CD14-positive monocyte (primary cell): ENCODE measurements around the gene TNXB. TPM values are rescaled to one million over a fixed set of nuclear protein-coding genes. Genes with fewer than 3 reads are reported as not detected.

ENCODE experiments used
- DNase-seq, 3 donors: peaks; one replicate each; pipeline ENCODE4 v3.0.0-alpha.2; 2011 to 2022
- H2AFZ ChIP-seq: 2 replicates; pipeline ENCODE4 v1.6.0; 2012; ENCODE audit warnings: mild to moderate bottlenecking, low read depth, low read length, inconsistent platforms; ENCODE audit not compliant: insufficient read depth, poor library complexity, severe bottlenecking
- H3K27ac ChIP-seq, 2 donors: 1 replicate in 1 of 2; 2 replicates in 1 of 2; pipeline ENCODE4 v1.5.1; 2012 to 2013; ENCODE audit warnings: low read length in 2 of 2, control low read depth in 1 of 2, inconsistent platforms in 1 of 2, low read depth in 1 of 2, mild to moderate bottlenecking in 1 of 2
- H3K27me3 ChIP-seq, 2 donors: one replicate each; pipeline versions ENCODE4 v1.6.0 to v1.6.1; 2011 to 2013; ENCODE audit warnings: low read length in 2 of 2; ENCODE audit not compliant: control insufficient read depth in 2 of 2, insufficient read depth in 2 of 2
- H3K36me3 ChIP-seq, 2 donors: replicated peaks in 1 of 2; 1 replicate in 1 of 2; 2 replicates in 1 of 2; pipeline versions ENCODE4 v1.5.1 to v1.6.1; 2012 to 2013; ENCODE audit warnings: low read length in 2 of 2, control low read depth in 1 of 2, inconsistent platforms in 1 of 2, mild to moderate bottlenecking in 1 of 2; ENCODE audit not compliant: insufficient read depth in 2 of 2, control insufficient read depth in 1 of 2
- H3K4me1 ChIP-seq, 2 donors: 1 replicate in 1 of 2; 2 replicates in 1 of 2; pipeline versions ENCODE4 v1.5.1 to v1.6.1; 2012 to 2013; ENCODE audit warnings: low read length in 2 of 2, control low read depth in 1 of 2, inconsistent platforms in 1 of 2, mild to moderate bottlenecking in 1 of 2, moderate library complexity in 1 of 2; ENCODE audit not compliant: insufficient read depth in 2 of 2, control insufficient read depth in 1 of 2
- H3K4me2 ChIP-seq: replicated peaks from 2 replicates; pipeline ENCODE3; 2012; ENCODE audit warnings: low read length, moderate library complexity, mild to moderate bottlenecking; ENCODE audit not compliant: poor library complexity, severe bottlenecking; ENCODE audit errors: extremely low read depth
- H3K4me3 ChIP-seq, 3 experiments: fragments of 200-600 bp in 1 of 3; sonication (generic) in 1 of 3; replicated peaks in 1 of 3; 1 replicate in 2 of 3; 2 replicates in 1 of 3; pipeline ENCODE4 v1.5.1; 2011 to 2013; ENCODE audit warnings: low read length in 3 of 3, mild to moderate bottlenecking in 3 of 3, control low read depth in 2 of 3, low read depth in 2 of 3, inconsistent platforms in 1 of 3, moderate library complexity in 1 of 3
- H3K79me2 ChIP-seq: 2 replicates; pipeline ENCODE4 v1.6.0; 2012; ENCODE audit warnings: mild to moderate bottlenecking, control low read depth, inconsistent platforms, low read length, moderate library complexity; ENCODE audit not compliant: insufficient read depth
- H3K9ac ChIP-seq: 2 replicates; pipeline ENCODE4 v1.6.0; 2017; ENCODE audit warnings: low read length, mild to moderate bottlenecking; ENCODE audit not compliant: insufficient read depth, poor library complexity, severe bottlenecking
- H3K9me3 ChIP-seq, 2 donors: replicated peaks in 1 of 2; 1 replicate in 1 of 2; 2 replicates in 1 of 2; pipeline versions ENCODE4 v1.5.1 to v1.6.1; 2012 to 2013; ENCODE audit warnings: low read length in 2 of 2, control low read depth in 1 of 2; ENCODE audit not compliant: control insufficient read depth in 1 of 2, insufficient read depth in 1 of 2
- H4K20me1 ChIP-seq: 2 replicates; pipeline ENCODE4 v1.6.0; 2012; ENCODE audit warnings: mild to moderate bottlenecking, low read length, control low read depth, moderate library complexity; ENCODE audit not compliant: insufficient read depth
- H3K27ac Mint-ChIP-seq, 7 donors: one replicate each; pipeline ENCODE4 v1.8.0; 2020; ENCODE audit warnings: mild to moderate bottlenecking in 7 of 7, mixed read lengths in 7 of 7, moderate library complexity in 6 of 7, inconsistent platforms in 2 of 7
- H3K27me3 Mint-ChIP-seq, 3 donors: one replicate each; pipeline ENCODE4 v1.8.0; 2021 to 2022; ENCODE audit warnings: low read depth in 3 of 3, mild to moderate bottlenecking in 3 of 3, mixed read lengths in 3 of 3, moderate library complexity in 3 of 3, inconsistent platforms in 1 of 3
- H3K36me3 Mint-ChIP-seq, 2 donors: one replicate each; pipeline ENCODE4 v1.8.0; 2020; ENCODE audit warnings: mixed read lengths in 2 of 2, inconsistent platforms in 1 of 2, mild to moderate bottlenecking in 1 of 2
- H3K4me1 Mint-ChIP-seq: one replicate; pipeline ENCODE4 v1.8.0; 2020; ENCODE audit warnings: mild to moderate bottlenecking, mixed read lengths
- H3K4me3 Mint-ChIP-seq, 2 donors: one replicate each; pipeline ENCODE4 v1.8.0; 2020; ENCODE audit warnings: mild to moderate bottlenecking in 2 of 2, mixed read lengths in 2 of 2, moderate library complexity in 1 of 2
- H3K9me3 Mint-ChIP-seq, 7 donors: one replicate each; pipeline ENCODE4 v1.8.0; 2020 to 2022; ENCODE audit warnings: mixed read lengths in 7 of 7, mild to moderate bottlenecking in 6 of 7, moderate library complexity in 6 of 7, inconsistent platforms in 2 of 7
- CTCF ChIP-seq: fragments of 200-600 bp; IDR thresholded peaks from one replicate; pipeline ENCODE4 v1.8.0; 2022; ENCODE audit warnings: antibody characterized with exemption, mild to moderate bottlenecking
- WGBS: methylation state at CpG from one replicate; pipeline ENCODE4 v1.1.5; 2013; ENCODE audit warnings: missing lambda C conversion rate; ENCODE audit not compliant: insufficient coverage; 5-methylcytosine and 5-hydroxymethylcytosine counted together
- intact Hi-C, 2 donors: fragments of 100-400 bp; cut with micrococcal nuclease; formaldehyde crosslinking; loops; one replicate each; pipeline versions ENCODE4 v1.15.0 to v1.15.1; 2023
- polyA plus RNA-seq, 3 donors: library from polyadenylated mRNA; depleted of rRNA in 1 of 3; unstranded in 2 of 3; stranded (reverse) in 1 of 3; fragments of 300-500 nt in 2 of 3; fragments of >200 nt in 1 of 3; fragmentation: Illumina TruSeq in 2 of 3; gene quantifications; 1 replicate in 2 of 3; 2 replicates in 1 of 3; pipeline ENCODE4 v1.2.3, GENCODE V29; 2012 to 2021

The TNXB gene
- polyA plus RNA-seq, 3 donors: 1.2 TPM; not detected in 2

GRCh38 chr6:32064706-32065105 is 44.4 kb downstream of the TNXB start:
- Histone ChIP-seq H4K20me1 (no peaks in the 10 kb centered on the region), H3K27me3 (no peaks in the 10 kb centered on the region), H2AFZ (no peak overlapping the region), H3K79me2 (no peaks in the 10 kb centered on the region), H3K36me3 (no peaks in the 10 kb centered on the region), H3K9ac (no peak overlapping the region), H3K27ac (no peak overlapping the region), H3K4me2 (no peak overlapping the region), H3K4me1 (no peaks in the 10 kb centered on the region), H3K9me3 (no peaks in the 10 kb centered on the region), H3K4me3 (no peak overlapping the region)
- intact Hi-C loops: no loop called here
- Mint-ChIP-seq H3K36me3 (no peaks in the 10 kb centered on the region), H3K4me3 (no peak overlapping the region), H3K27me3 (peaks cover 3 to 10% (median 4%) of the 10 kb centered on the region in 3 donors), H3K27ac (no peak overlapping the region), H3K9me3 (no peaks in the 10 kb centered on the region), H3K4me1 (no peaks in the 10 kb centered on the region)
- no peak for DNase-seq
- 98% methylated on average over 14 of the region's 14 CpGs for WGBS
- no peak for TF ChIP-seq CTCF

- H3K27me3 ChIP-seq: no peaks in the 10 kb centered on the region
- Mint-ChIP-seq H3K27ac (no peak overlapping the region), H3K4me3 (no peak overlapping the region), H3K27me3 (peaks cover 1 to 10% (median 8%) of the 10 kb centered on the region in 3 donors), H3K9me3 (no peaks in the 10 kb centered on the region), H3K36me3 (no peaks in the 10 kb centered on the region), H3K4me1 (no peaks in the 10 kb centered on the region)
- no peak for DNase-seq
- WGBS: 88% methylated on average over 9 of the region's 28 CpGs
- H3K36me3 ChIP-seq: no peaks in the 10 kb centered on the region
- no peaks in the 10 kb centered on the region for H3K79me2 ChIP-seq
- H3K9me3 ChIP-seq: no peaks in the 10 kb centered on the region
- H4K20me1 ChIP-seq: no peaks in the 10 kb centered on the region
- no peak overlapping the region for H3K27ac ChIP-seq
- no peak overlapping the region for H2AFZ ChIP-seq
- H3K9ac ChIP-seq: no peak overlapping the region
- H3K4me2 ChIP-seq: no peak overlapping the region
- TF ChIP-seq CTCF: no peak
- no peaks in the 10 kb centered on the region for H3K4me1 ChIP-seq
- H3K4me3 ChIP-seq: no peak overlapping the region
- intact Hi-C loops: no loop called here
These were observed 48.0 kb downstream of the TNXB start for GRCh38 chr6:32060966-32061655.
